HG03139 (cell line): ENCODE results near the gene RNF144A.
A peak's percentile ranks its signal among the peaks of the same experiment; 100 is the strongest.

Experiments
- ATAC-seq: cut with Tn5 transposase; IDR thresholded peaks from one replicate; pipeline ENCODE4 v1.9.1; 2021; ENCODE audit not compliant: unreplicated experiment

Gene RNF144A

GRCh38 chr2:6906165-6906741, 11.0 kb upstream of the RNF144A start:
- ATAC-seq = no peak

GRCh38 chr2:6908291-6908690, 8.9 kb upstream of the RNF144A start:
- no peak for ATAC-seq

GRCh38 chr2:6909431-6910385, 7.5 kb upstream of the RNF144A start:
- peak; percentile 99 for ATAC-seq

- no peak for ATAC-seq
Measured at GRCh38 chr2:6911721-6912120, 5.5 kb upstream of the RNF144A start.

DNA sequence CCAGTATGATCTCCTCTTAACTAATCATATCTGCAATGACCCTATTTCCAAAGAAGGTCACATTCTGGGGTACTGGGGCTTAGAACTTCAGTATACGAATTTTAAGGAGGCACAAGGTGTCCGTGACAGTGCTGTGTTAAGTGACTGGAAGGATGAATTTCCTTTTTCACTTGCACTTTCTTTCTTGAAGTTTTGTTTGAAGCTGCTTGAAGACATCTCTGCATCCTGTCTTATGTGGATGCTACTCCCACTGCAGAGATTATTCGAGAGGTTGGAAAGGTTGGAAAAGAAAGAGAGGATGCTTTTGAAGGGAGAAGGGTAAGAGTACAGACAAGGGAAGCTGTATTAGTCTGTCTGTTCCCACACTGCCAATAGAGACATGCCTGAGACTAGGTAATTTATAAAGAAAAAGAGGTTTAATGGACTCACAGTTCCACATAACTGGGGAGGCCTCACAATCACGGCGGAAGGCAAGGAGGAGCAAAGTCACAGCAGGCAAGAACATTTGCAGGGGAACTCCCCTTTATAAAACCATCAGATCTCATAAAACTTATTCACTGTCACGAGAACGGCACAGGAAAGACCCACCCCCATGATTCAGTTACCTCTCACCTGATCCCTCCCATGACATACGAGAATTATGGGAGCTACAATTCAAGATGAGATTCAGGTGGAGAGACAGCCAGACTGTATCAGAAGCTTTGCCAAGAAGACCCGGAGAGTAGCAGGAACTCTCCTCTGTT, 3.6 kb upstream of the RNF144A start:
- no peak for ATAC-seq

GRCh38 chr2:6914828-6915227, 2.4 kb upstream of the RNF144A start:
- no peak for ATAC-seq

DNA sequence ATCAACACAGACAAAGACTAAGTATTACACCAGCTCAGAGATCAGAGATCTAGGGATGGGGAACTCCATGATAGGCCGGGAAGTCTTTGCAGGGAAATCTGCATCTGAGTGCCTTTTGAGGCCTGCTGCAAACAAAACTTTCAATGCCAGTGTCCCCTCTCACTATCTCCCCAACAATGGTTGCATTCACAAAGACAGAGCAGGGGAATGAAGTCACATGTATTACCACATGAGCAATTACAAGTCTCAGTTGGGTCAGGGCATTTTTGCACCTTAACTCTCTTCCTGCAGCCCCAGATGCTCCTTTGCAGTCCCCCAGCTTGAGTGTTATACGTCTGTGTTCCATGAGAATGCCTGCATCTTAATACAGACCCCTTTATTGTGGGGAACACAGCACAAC, 1.8 kb upstream of the RNF144A start:
- ATAC-seq = no peak

- no peak for ATAC-seq
Measured at GRCh38 chr2:6916224-6916623, 988 bp upstream of the RNF144A start.

DNA sequence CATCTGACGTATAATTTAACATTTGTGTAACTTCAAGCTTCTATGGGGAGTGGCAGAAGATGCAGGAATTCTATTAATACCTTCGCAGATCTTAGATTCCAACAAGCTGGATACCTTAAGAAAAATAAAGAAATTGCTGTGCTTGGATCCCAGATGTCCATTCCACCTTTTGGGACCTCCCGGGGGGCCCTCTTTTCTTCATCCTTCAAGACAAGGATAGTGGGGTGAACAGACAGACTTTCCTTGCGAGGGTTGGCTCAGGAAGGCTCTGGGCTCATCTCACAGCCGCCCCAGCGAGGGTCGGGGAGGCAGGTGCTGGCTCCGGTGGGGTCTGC, 509 bp upstream of the RNF144A start:
- ATAC-seq = no peak

DNA sequence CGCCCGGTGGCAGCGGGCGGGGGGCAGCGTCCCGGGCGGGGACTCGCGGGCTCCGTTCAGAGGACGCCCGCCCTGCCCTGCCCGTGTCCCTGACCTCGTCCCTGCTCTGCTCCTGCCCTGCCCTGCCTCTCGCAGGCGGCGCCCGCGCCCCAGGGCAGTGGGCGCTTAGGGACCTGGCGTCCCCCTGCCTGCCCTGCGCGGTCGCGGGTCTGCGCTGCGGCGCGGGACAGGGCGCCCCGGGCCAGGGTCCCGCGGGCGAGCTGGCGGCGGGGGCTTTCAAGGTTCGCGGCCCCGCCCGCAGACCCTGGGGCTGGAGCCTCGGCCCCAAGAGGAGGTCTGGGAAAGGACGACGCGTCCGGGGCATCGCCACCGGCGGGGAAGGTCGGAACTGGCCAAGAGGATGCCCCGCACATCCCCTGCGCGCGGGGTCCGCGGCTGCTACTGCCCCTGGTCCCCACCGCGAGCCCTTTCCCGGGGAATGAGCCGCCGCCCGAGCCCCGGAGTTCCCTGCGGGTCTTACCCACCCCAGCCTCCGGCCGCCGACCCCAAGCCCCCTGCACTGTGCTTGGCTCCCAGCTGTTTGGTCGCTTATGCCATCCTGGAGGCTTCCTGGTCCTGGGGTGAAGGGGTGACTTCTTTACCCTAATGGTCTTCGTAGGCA, 679 bp downstream of the RNF144A start:
- ATAC-seq = peak; percentile 8

GRCh38 chr2:6919901-6920742, 2.9 kb downstream of the RNF144A start:
- ATAC-seq = no peak

- no peak for ATAC-seq
Measured at GRCh38 chr2:6920743-6921064, 3.5 kb downstream of the RNF144A start.

DNA sequence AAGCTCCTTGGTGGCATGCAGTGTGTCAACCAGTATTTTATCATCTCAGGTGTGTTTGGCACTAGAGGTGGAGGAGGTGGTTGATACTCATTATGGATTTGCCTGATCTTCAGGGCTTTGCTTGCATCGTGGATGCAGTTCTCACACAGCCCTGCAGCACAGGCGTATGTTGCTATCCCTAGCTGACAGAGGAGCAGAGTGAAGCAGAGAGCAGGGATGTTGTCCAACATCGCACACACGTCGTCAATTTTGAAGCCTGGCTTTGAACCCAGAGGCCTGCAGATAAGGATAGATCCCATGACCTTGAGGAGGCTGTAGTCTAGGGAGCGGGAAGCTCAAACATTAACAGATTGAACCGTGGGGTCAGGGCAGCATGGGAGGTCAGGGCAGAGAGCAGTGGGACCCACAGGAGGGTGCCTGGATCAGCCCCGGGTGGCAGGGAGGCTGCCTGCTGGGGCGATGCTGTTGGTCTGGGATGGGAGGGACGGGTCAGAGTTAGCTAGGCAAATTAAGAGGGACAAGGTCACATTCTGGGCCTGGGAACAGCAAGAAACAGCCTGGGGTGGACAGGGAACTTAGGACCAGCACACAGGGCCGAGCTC, 4.2 kb downstream of the RNF144A start:
- no peak for ATAC-seq

DNA sequence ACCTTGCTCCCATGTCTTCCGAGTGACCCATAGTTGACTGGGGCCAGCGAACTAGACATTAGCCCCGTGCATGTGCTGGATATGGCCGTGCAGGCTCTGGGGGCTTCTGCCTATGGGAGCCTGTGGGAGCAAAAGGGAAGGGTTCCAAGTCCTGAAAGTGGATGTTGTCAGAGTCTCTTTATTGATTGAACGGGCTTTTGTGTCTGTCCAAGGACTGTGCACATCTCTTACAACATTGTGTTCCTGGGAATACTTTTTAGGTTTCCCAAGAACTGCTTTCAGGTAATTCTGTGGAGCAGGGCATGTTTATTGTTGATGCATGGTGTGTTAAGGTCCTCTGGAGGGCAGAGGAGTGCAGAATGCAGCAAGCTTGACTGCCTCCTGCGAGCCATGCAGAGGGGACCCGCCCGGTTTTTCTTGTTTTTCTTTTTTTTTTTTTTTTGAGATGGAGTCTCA, 5.0 kb downstream of the RNF144A start:
- ATAC-seq = no peak

DNA sequence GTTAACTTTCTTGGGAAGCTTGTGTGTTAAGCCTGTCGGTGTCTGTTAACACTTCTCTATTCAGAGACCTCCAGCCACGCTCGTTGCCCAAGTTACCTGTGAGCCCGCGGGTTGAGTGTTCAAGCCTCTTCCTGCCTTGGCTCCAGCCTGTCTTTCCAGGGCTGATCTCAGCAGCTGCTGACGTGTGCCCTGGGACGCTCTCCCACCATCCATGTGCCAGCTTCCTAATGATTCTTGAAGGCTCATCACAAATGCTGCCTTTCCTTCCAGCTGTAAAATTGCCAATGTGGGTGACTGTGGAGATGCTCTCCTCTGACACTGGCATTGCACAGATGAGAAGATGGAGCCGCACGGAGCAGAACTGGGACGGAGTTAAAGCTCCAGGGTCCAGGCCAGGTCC, 6.1 kb downstream of the RNF144A start:
- ATAC-seq = no peak

DNA sequence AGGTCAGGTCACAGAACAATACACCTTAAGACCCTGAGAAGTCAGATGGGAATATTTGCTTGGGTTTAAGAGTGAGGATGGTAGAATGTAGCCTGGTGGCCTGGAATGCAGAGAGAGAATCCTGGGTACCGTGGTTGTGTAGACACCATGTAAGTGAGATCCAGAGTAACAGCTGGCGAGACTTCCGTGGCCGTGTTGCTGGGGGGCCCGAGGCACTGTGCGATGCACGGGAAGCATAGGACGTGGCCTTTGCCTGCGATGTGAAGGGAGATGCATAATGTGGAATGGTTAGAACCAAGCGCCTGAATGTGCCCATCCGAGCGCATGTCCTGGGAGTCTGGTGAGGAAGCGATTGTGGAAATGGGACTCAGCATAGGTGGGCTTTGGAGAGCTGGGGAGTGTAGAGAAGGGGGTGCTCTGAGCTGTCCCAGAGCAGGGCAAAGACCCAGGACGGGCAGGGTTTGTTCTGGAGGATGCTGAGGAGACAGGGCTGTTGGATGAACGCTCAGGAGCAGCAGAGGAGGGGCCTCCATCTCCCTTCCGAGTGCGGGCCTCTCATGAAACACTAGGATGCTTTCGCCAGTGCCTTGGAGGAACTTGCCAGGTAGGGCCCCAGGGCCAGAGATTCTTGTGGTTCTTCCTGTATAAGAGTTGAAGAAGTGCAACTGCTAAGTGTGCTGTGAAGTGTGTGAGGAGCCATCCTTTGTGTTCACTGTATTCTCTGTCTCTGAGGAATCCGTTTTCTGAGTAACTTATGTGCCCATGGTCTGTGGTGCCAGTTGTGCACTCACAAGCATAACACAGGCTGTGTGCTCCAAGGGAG, 7.1 kb downstream of the RNF144A start:
- ATAC-seq = no peak

GRCh38 chr2:6924924-6925409, 7.8 kb downstream of the RNF144A start:
- no peak for ATAC-seq

GRCh38 chr2:6926071-6926732, 9.0 kb downstream of the RNF144A start:
- no peak for ATAC-seq

DNA sequence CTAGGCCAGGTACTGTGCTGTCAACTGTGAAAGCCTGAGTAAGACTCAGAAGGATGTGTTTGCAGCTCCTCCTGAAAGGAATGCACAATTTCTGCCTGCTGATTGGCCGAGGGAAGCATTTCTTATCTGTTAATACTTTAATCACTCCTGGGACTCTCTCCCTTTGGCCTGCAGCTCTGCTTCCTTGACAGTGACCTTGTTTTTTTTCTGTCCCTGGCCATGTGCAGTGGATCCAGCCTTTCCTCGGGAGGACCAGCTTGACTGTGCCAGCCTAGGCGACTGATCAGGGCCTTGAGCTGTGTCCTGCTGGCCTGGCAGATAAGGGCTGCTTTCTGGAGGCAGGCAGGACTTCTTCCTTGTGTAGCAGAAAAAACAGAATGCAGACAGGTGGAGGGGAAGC, 10.0 kb downstream of the RNF144A start:
- no peak for ATAC-seq
